Kidney epithelial cell (primary cell): ENCODE data around the gene ALPL. TPM values are rescaled to one million over a fixed set of nuclear protein-coding genes. Genes with fewer than 3 reads are reported as not detected.
A peak's percentile ranks its signal among the peaks of the same experiment; 100 is the strongest.

Source experiments
- DNase-seq: peaks from one replicate; pipeline ENCODE4 v3.0.0-alpha.2; 2010; ENCODE audit warnings: low read depth
- H3K27me3 ChIP-seq: 2 replicates; pipeline ENCODE4 v1.6.0; 2011; ENCODE audit warnings: low read length; ENCODE audit not compliant: control insufficient read depth, insufficient read depth
- H3K36me3 ChIP-seq: 2 replicates; pipeline ENCODE4 v1.5.1; 2011; ENCODE audit warnings: low read length; ENCODE audit not compliant: control insufficient read depth, insufficient read depth
- H3K4me3 ChIP-seq: 2 replicates; pipeline ENCODE4 v1.5.1; 2011; ENCODE audit warnings: low read depth, mild to moderate bottlenecking, control low read depth, low read length
- CTCF ChIP-seq: IDR thresholded peaks from 2 replicates; pipeline ENCODE4 v1.5.1; 2011; ENCODE audit warnings: mild to moderate bottlenecking, moderate library complexity, low read length, control low read depth, inconsistent platforms; ENCODE audit not compliant: insufficient read depth, poor library complexity, severe bottlenecking
- total RNA-seq: library from RNA; depleted of rRNA; stranded (reverse); fragments of >200 nt; gene quantifications from 2 replicates; pipeline ENCODE4 v1.2.3, GENCODE V29; 2015

The ALPL gene
- total RNA-seq, 1 donor from 2014 or later, result 5.1 TPM

- no peak for TF ChIP-seq CTCF
- no peaks in the 10 kb centered on the region for H3K36me3 ChIP-seq
- no peak for DNase-seq
- peaks cover 9% of the 10 kb centered on the region for H3K27me3 ChIP-seq
- H3K4me3 ChIP-seq, result no peak overlapping the region
These were observed 5.4 kb upstream of the ALPL start for GRCh38 chr1:21503706-21504377.

- H3K36me3 ChIP-seq, result no peaks in the 10 kb centered on the region
- no peak for TF ChIP-seq CTCF
- no peak overlapping the region for H3K4me3 ChIP-seq
- peaks cover 22% of the 10 kb centered on the region for H3K27me3 ChIP-seq
- DNase-seq, result no peak
These were observed 2.4 kb upstream of the ALPL start for GRCh38 chr1:21506804-21507203.

- TF ChIP-seq CTCF, result no peak
- Histone ChIP-seq H3K27me3 (peaks cover 22% of the 10 kb centered on the region), H3K36me3 (no peaks in the 10 kb centered on the region), H3K4me3 (no peak overlapping the region)
- DNase-seq, result no peak
These were observed 1.5 kb upstream of the ALPL start for GRCh38 chr1:21507511-21508270.

- Histone ChIP-seq H3K4me3 (no peak overlapping the region), H3K27me3 (peaks cover 22% of the 10 kb centered on the region)
- DNase-seq, result no peak
These were observed 458 bp upstream of the ALPL start for GRCh38 chr1:21508580-21509350.

GRCh38 chr1:21510113-21510493, 880 bp downstream of the ALPL start:
- DNase-seq, result no peak
- no peak for TF ChIP-seq CTCF
- H3K36me3 ChIP-seq, result no peaks in the 10 kb centered on the region
- H3K4me3 ChIP-seq, result no peak overlapping the region
- peaks cover 22% of the 10 kb centered on the region for H3K27me3 ChIP-seq

More at GRCh38 chr1:21508580-21509350, 458 bp upstream of the ALPL start:
- H3K36me3 ChIP-seq, result no peaks in the 10 kb centered on the region
- peak; percentile 40 for TF ChIP-seq CTCF
